Stimulated activated CD8-positive, alpha-beta memory T cell treated with anti-CD3 and anti-CD28 coated beads, Interleukin-7, amount 100 ng/mL, for 1 hour (primary cell): ENCODE results near the gene QPCTL.

Experiments used
- DNase-seq, 2 donors: peaks; one replicate each; pipeline ENCODE4 v3.0.0-alpha.2; 2020; ENCODE audit warnings: low read depth in 2 of 2

Gene QPCTL

GRCh38 chr19:45692187-45693105, at the start of gene QPCTL:
QPCTL (plus strand) TSS chr19:45692666; CDS start chr19:45692704, 38 bp downstream.
- DNase-seq = peak; percentile 84 to 90

- DNase-seq = peak; percentile 79 to 82
Observed at GRCh38 chr19:45643024-45643926, 49.2 kb upstream of the QPCTL start.

- DNase-seq = no peak
Observed at GRCh38 chr19:45643927-45644771, 48.3 kb upstream of the QPCTL start.

- no peak for DNase-seq
Observed at GRCh38 chr19:45645068-45645630, 47.3 kb upstream of the QPCTL start.

GRCh38 chr19:45645631-45646344, 46.7 kb upstream of the QPCTL start:
- peak in 1 of 2 donors; percentile 44 for DNase-seq

- DNase-seq = no peak
Observed at GRCh38 chr19:45646345-45646698, 46.1 kb upstream of the QPCTL start.

- no peak for DNase-seq
Observed at GRCh38 chr19:45650722-45651121, 41.7 kb upstream of the QPCTL start.

- no peak for DNase-seq
Observed at GRCh38 chr19:45653634-45654033, 38.8 kb upstream of the QPCTL start.

- DNase-seq = no peak
Observed at GRCh38 chr19:45655073-45655472, 37.4 kb upstream of the QPCTL start.

- DNase-seq = no peak
Observed at GRCh38 chr19:45657520-45658167, 34.8 kb upstream of the QPCTL start.

- no peak for DNase-seq
Observed at GRCh38 chr19:45659096-45659729, 33.3 kb upstream of the QPCTL start.

- no peak for DNase-seq
Observed at GRCh38 chr19:45660636-45661035, 31.8 kb upstream of the QPCTL start.

GRCh38 chr19:45663800-45664199, 28.7 kb upstream of the QPCTL start:
- no peak for DNase-seq

GRCh38 chr19:45664575-45664974, 27.9 kb upstream of the QPCTL start:
- no peak for DNase-seq

- DNase-seq = peak in 1 of 2 donors; percentile 31
Observed at GRCh38 chr19:45667620-45668341, 24.7 kb upstream of the QPCTL start, which contains the start of gene GIPR. GIPR (plus strand) TSS chr19:45668221; CDS start chr19:45669521, 1,300 bp downstream.

GRCh38 chr19:45668342-45668871, 24.1 kb upstream of the QPCTL start:
- no peak for DNase-seq

GRCh38 chr19:45670670-45671453, 21.6 kb upstream of the QPCTL start:
- no peak for DNase-seq

- DNase-seq = no peak
Observed at GRCh38 chr19:45674946-45675345, 17.5 kb upstream of the QPCTL start.
